A549 (cell line): Measurements from ENCODE around the gene JARID2. TPM values are rescaled to one million over a fixed set of nuclear protein-coding genes. Genes with fewer than 3 reads are reported as not detected.

ENCODE experiments used
- ATAC-seq, 2 experiments: fragments of 200-7000 bp in 1 of 2; fragments of >200 bp in 1 of 2; cut with Nextera tagmentation in 1 of 2; cut with Tn5 transposase in 1 of 2; 3 replicates each; pipeline versions ENCODE4 v1.8.0 to v1.9.1; 2018 to 2020; ENCODE audit warnings: mild to moderate bottlenecking in 1 of 2, moderate library complexity in 1 of 2
- CTCF ChIA-PET: fragments of 300-600 bp; sonication (Branson Sonifier 250); formaldehyde crosslinking; extraction: SDS; loops from one replicate; lab custom pipeline; 2021; ENCODE audit warnings: antibody characterized with exemption, inconsistent platforms; lab: Yijun Ruan, JAX
- POLR2A ChIA-PET: fragments of 350-600 bp; formaldehyde crosslinking; extraction: SDS; loops from one replicate; lab custom pipeline; 2021; ENCODE audit warnings: antibody characterized with exemption, inconsistent platforms; lab: Yijun Ruan, JAX
- DNase-seq, 2 experiments: peaks; one replicate each; pipeline versions ENCODE4 v3.0.0 to v3.0.0-alpha.2; 2011 to 2016; ENCODE audit warnings: low read depth in 1 of 2, low spot score in 1 of 2
- FAIRE-seq: peaks from 2 replicates; lab custom pipeline; 2011; peaks lifted over from hg19 to GRCh38; lab: Jason Lieb, UNC
- H3K27ac ChIP-seq, 2 experiments: fragments of >200 bp; sonication (Bioruptor Twin); formaldehyde crosslinking; 3 replicates each; pipeline ENCODE4 v1.5.1; 2016 to 2017
- H3K4me1 ChIP-seq: fragments of >200 bp; sonication (Bioruptor Twin); formaldehyde crosslinking; 3 replicates; pipeline ENCODE4 v1.6.1; 2016
- H3K4me2 ChIP-seq: fragments of >200 bp; sonication (Bioruptor Twin); formaldehyde crosslinking; 3 replicates; pipeline ENCODE4 v1.6.1; 2016
- H3K4me3 ChIP-seq: fragments of >200 bp; sonication (Bioruptor Twin); formaldehyde crosslinking; 3 replicates; pipeline ENCODE4 v1.5.1; 2016
- H3K9me3 ChIP-seq: fragments of >200 bp; sonication (Bioruptor Twin); formaldehyde crosslinking; 3 replicates; pipeline ENCODE4 v1.6.1; 2016
- BHLHE40 ChIP-seq: IDR thresholded peaks from 2 replicates; pipeline ENCODE4 v1.6.1; 2012; ENCODE audit warnings: low read depth, low read length, inconsistent platforms
- CBX8 ChIP-seq: fragments of 200-600 bp; sonication (generic); IDR thresholded peaks from 2 replicates; pipeline ENCODE4 v1.6.1; 2016
- CEBPB ChIP-seq, 2 experiments: fragments of >200 bp in 1 of 2; sonication (Bioruptor Twin) in 1 of 2; formaldehyde crosslinking in 1 of 2; IDR thresholded peaks; 2 replicates each; pipeline ENCODE4 v1.6.1; 2012 to 2016
- CHD2 ChIP-seq: fragments of 150-350 bp; IDR thresholded peaks from 2 replicates; pipeline ENCODE4 v1.6.1; 2014; ENCODE audit warnings: low read length; ENCODE audit not compliant: partially characterized antibody
- EP300 ChIP-seq, 2 experiments: fragments of >200 bp; sonication (Bioruptor Twin); formaldehyde crosslinking; IDR thresholded peaks; 2 replicates in 1 of 2; 3 replicates in 1 of 2; pipeline ENCODE4 v1.6.1; 2016 to 2017
- ESRRA ChIP-seq: fragments of 150-350 bp; IDR thresholded peaks from 2 replicates; pipeline ENCODE4 v1.6.1; 2014; ENCODE audit warnings: mild to moderate bottlenecking, low read length, borderline replicate concordance
- FOSB ChIP-seq: fragments of 250-450 bp; sonication (Bioruptor Pico); IDR thresholded peaks from 2 replicates; pipeline ENCODE4 v1.5.0; 2020; ENCODE audit warnings: mild to moderate bottlenecking, moderate library complexity
- GATA3 ChIP-seq: IDR thresholded peaks from 2 replicates; pipeline ENCODE4 v1.6.1; 2012; ENCODE audit warnings: borderline replicate concordance
- HDAC2 ChIP-seq: fragments of 200-600 bp; sonication (generic); IDR thresholded peaks from 2 replicates; pipeline ENCODE4 v1.6.1; 2016
- MAFK ChIP-seq: fragments of 450-650 bp; IDR thresholded peaks from 2 replicates; pipeline ENCODE4 v1.6.1; 2014; ENCODE audit not compliant: partially characterized antibody
- MYC ChIP-seq: IDR thresholded peaks from 2 replicates; pipeline ENCODE4 v1.6.1; 2012; ENCODE audit warnings: mild to moderate bottlenecking, inconsistent platforms, low read length, improper control_type of control experiment, borderline replicate concordance
- NFE2L2 ChIP-seq: fragments of 150-350 bp; conservative IDR thresholded peaks from 2 replicates; pipeline ENCODE4 v1.6.1; 2014; ENCODE audit warnings: low read length
- NPAS2 ChIP-seq: fragments of 250-450 bp; sonication (Bioruptor Pico); IDR thresholded peaks from 2 replicates; pipeline ENCODE4 v1.8.0; 2022; ENCODE audit warnings: mild to moderate bottlenecking, moderate library complexity, borderline replicate concordance
- RARB ChIP-seq: fragments of 250-450 bp; sonication (Bioruptor Pico); IDR thresholded peaks from 2 replicates; pipeline ENCODE4 v1.8.0; 2021; ENCODE audit warnings: mild to moderate bottlenecking, moderate library complexity
- RNF2 ChIP-seq: fragments of 200-600 bp; sonication (generic); IDR thresholded peaks from 2 replicates; pipeline ENCODE4 v1.6.1; 2016; ENCODE audit warnings: low read depth, mild to moderate bottlenecking, antibody characterized with exemption, moderate library complexity, borderline replicate concordance
- TP53 ChIP-seq: fragments of 250-450 bp; sonication (Bioruptor Pico); IDR thresholded peaks from 2 replicates; pipeline ENCODE4 v1.5.0; 2021; ENCODE audit warnings: mild to moderate bottlenecking, moderate library complexity
- ZFP36 ChIP-seq: fragments of 450-650 bp; IDR thresholded peaks from 2 replicates; pipeline ENCODE4 v1.6.1; 2014; ENCODE audit warnings: borderline replicate concordance; ENCODE audit not compliant: partially characterized antibody
- ZSCAN20 ChIP-seq: fragments of 250-450 bp; sonication (Bioruptor Pico); IDR thresholded peaks from 2 replicates; pipeline ENCODE4 v1.8.0; 2022; ENCODE audit warnings: mild to moderate bottlenecking, moderate library complexity
- WGBS: methylation state at CpG from one replicate; pipeline ENCODE4 v1.1.6; 2017; ENCODE audit errors: missing lambda C conversion rate; 5-methylcytosine and 5-hydroxymethylcytosine counted together
- polyA plus RNA-seq, 4 experiments: library from polyadenylated mRNA; depleted of rRNA in 3 of 4; stranded (reverse); fragments of >200 nt; fragmentation: RNase III in 1 of 4; extraction: RNeasy Plus Mini Kit Qiagen cat#74134 plus additional on column Dnase treatment in 1 of 4; gene quantifications; 2 replicates in 3 of 4; 3 replicates in 1 of 4; pipeline ENCODE4 v1.2.3, GENCODE V29; 2011 to 2017
- TF ChIP-seq, protein P1 (sequence below): IDR thresholded peaks from 2 replicates; pipeline ENCODE4 v1.6.1; 2012
- TF ChIP-seq, protein P2 (sequence below): fragments of 150-350 bp; IDR thresholded peaks from 2 replicates; pipeline ENCODE4 v1.6.1; 2014; ENCODE audit warnings: low read depth, mild to moderate bottlenecking, low read length
- TF ChIP-seq, protein P3 (sequence below): fragments of 200-600 bp; sonication (generic); IDR thresholded peaks from 2 replicates; pipeline ENCODE4 v1.6.1; 2016; ENCODE audit warnings: antibody characterized with exemption, mild to moderate bottlenecking, moderate library complexity
- TF ChIP-seq, protein P4 (sequence below): fragments of >200 bp; sonication (Bioruptor Twin); formaldehyde crosslinking; IDR thresholded peaks from 3 replicates; pipeline ENCODE4 v1.6.1; 2016
- TF ChIP-seq, protein P5 (sequence below): fragments of 450-650 bp; IDR thresholded peaks from 2 replicates; pipeline ENCODE4 v1.6.1; 2014; ENCODE audit warnings: antibody characterized with exemption
- TF ChIP-seq, protein P6 (sequence below): IDR thresholded peaks from 2 replicates; pipeline ENCODE4 v1.6.1; 2012

The JARID2 gene
- polyA plus RNA-seq, 2 of the 4 experiments (the other 2 are of a cell fraction): 7.8 to 8.3 TPM

DNA sequence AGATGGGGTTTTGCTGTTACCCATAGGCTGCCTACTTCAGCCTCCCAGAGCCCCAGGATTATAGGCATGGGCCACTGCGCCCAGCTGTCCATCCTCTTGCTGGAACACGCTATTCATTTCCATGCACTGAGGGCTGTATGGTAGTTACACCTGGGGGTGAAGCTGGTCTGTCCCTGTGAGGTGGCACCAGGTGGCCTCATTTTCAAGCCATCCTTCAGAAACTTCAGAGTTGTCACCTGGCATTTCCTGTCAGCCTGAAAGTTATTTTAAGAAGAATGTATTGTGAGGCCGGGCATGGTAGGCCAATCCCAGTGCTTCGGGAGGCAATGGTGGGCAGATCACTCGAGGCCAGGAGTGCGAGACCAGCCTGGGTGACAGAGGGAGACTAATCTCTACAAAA, 269.4 kb downstream of the JARID2 start:
- no peak for FAIRE-seq
- Histone ChIP-seq H3K27ac (no peak overlapping the region), H3K9me3 (no peaks in the 10 kb centered on the region), H3K4me3 (no peak overlapping the region), H3K4me2 (no peak overlapping the region), H3K4me1 (no peaks in the 10 kb centered on the region)
- POLR2A ChIA-PET: no interaction called here
- DNase-seq: no peak
- TF ChIP-seq NPAS2 (no peak), FOSB (CRISPR knock-in tag) (no peak), MAFK (no peak), TP53 (no peak), BHLHE40 (no peak), ZSCAN20 (no peak), RARB (CRISPR knock-in tag) (no peak), NFE2L2 (no peak), HDAC2 (no peak), ESRRA (no peak), CHD2 (no peak), EP300 (IDR thresholded peaks at IDR 0.05) (no peak), ZFP36 (no peak)
- TF ChIP-seq, protein P1, sequence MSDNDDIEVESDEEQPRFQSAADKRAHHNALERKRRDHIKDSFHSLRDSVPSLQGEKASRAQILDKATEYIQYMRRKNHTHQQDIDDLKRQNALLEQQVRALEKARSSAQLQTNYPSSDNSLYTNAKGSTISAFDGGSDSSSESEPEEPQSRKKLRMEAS: no peak
- TF ChIP-seq, protein P2, sequence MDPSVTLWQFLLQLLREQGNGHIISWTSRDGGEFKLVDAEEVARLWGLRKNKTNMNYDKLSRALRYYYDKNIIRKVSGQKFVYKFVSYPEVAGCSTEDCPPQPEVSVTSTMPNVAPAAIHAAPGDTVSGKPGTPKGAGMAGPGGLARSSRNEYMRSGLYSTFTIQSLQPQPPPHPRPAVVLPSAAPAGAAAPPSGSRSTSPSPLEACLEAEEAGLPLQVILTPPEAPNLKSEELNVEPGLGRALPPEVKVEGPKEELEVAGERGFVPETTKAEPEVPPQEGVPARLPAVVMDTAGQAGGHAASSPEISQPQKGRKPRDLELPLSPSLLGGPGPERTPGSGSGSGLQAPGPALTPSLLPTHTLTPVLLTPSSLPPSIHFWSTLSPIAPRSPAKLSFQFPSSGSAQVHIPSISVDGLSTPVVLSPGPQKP: no peak
- TF ChIP-seq, protein P3, sequence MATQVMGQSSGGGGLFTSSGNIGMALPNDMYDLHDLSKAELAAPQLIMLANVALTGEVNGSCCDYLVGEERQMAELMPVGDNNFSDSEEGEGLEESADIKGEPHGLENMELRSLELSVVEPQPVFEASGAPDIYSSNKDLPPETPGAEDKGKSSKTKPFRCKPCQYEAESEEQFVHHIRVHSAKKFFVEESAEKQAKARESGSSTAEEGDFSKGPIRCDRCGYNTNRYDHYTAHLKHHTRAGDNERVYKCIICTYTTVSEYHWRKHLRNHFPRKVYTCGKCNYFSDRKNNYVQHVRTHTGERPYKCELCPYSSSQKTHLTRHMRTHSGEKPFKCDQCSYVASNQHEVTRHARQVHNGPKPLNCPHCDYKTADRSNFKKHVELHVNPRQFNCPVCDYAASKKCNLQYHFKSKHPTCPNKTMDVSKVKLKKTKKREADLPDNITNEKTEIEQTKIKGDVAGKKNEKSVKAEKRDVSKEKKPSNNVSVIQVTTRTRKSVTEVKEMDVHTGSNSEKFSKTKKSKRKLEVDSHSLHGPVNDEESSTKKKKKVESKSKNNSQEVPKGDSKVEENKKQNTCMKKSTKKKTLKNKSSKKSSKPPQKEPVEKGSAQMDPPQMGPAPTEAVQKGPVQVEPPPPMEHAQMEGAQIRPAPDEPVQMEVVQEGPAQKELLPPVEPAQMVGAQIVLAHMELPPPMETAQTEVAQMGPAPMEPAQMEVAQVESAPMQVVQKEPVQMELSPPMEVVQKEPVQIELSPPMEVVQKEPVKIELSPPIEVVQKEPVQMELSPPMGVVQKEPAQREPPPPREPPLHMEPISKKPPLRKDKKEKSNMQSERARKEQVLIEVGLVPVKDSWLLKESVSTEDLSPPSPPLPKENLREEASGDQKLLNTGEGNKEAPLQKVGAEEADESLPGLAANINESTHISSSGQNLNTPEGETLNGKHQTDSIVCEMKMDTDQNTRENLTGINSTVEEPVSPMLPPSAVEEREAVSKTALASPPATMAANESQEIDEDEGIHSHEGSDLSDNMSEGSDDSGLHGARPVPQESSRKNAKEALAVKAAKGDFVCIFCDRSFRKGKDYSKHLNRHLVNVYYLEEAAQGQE: no peak
- TF ChIP-seq, protein P4, sequence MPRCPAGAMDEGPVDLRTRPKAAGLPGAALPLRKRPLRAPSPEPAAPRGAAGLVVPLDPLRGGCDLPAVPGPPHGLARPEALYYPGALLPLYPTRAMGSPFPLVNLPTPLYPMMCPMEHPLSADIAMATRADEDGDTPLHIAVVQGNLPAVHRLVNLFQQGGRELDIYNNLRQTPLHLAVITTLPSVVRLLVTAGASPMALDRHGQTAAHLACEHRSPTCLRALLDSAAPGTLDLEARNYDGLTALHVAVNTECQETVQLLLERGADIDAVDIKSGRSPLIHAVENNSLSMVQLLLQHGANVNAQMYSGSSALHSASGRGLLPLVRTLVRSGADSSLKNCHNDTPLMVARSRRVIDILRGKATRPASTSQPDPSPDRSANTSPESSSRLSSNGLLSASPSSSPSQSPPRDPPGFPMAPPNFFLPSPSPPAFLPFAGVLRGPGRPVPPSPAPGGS: no peak
- TF ChIP-seq, protein P5, sequence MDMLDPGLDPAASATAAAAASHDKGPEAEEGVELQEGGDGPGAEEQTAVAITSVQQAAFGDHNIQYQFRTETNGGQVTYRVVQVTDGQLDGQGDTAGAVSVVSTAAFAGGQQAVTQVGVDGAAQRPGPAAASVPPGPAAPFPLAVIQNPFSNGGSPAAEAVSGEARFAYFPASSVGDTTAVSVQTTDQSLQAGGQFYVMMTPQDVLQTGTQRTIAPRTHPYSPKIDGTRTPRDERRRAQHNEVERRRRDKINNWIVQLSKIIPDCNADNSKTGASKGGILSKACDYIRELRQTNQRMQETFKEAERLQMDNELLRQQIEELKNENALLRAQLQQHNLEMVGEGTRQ: no peak
- ATAC-seq: no peak
- CTCF ChIA-PET: no interaction called here
- WGBS: 96% methylated on average over 6 of the region's 6 CpGs

DNA sequence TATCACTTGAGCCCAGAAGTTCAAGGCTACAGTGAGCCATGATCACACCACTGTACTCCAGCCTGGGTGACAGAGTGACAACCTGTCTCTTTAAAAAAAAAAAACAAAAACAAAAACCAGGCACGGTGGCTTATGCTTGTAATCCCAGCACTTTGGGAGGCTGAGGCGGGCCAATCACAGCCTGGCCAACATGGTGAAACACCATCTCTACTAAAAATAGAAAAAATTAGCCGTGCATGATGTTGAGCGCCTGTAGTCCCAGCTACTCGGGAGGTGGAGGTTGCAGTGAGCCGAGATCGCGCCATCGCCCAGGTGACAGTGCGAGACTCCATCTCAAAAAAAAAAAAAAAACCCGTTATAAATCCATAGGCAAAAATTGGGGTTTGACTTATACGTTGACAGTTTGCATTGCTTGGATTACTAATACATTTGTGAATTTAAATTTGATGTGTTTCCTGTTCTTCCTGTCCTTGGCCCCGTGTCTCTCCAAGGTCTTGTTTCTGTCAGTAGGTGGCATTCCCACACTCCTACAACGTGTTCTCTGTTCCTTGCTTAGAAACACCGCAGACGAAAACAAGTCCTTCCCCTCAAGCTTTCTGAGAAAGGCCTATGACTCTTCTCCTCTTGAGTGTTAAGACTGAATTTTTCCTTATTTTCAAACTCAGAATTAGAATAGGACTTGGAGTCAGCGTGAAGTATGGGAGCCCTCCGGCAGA, 269.9 kb downstream of the JARID2 start:
- Histone ChIP-seq H3K27ac (no peak overlapping the region), H3K4me1 (no peaks in the 10 kb centered on the region), H3K4me2 (no peak overlapping the region), H3K9me3 (no peaks in the 10 kb centered on the region), H3K4me3 (no peak overlapping the region)
- TF ChIP-seq, protein P1: no peak
- TF ChIP-seq GATA3 (no peak), MYC (no peak), TP53 (no peak), NFE2L2 (no peak), CBX8 (no peak), RARB (CRISPR knock-in tag) (no peak), CEBPB (IDR thresholded peaks at IDR 0.05) (no peak), HDAC2 (no peak), RNF2 (no peak)
- TF ChIP-seq, protein P5: no peak
- TF ChIP-seq, protein P6, sequence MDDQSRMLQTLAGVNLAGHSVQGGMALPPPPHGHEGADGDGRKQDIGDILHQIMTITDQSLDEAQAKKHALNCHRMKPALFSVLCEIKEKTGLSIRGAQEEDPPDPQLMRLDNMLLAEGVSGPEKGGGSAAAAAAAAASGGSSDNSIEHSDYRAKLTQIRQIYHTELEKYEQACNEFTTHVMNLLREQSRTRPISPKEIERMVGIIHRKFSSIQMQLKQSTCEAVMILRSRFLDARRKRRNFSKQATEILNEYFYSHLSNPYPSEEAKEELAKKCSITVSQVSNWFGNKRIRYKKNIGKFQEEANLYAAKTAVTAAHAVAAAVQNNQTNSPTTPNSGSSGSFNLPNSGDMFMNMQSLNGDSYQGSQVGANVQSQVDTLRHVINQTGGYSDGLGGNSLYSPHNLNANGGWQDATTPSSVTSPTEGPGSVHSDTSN: no peak
- FAIRE-seq: no peak
- DNase-seq: no peak
- ChIA-PET CTCF (no interaction called here), POLR2A (no interaction called here)
- ATAC-seq: no peak
- WGBS: 92% methylated on average over 18 of the region's 18 CpGs
